HG03039 (cell line): ENCODE results near the gene CDC42.
"Not testable (repeated sequence)": the region's sequence is repeated elsewhere in the genome, so short reads cannot be mapped to it uniquely, and the experiment has no call there.

Experiments
- ATAC-seq: cut with Tn5 transposase; IDR thresholded peaks from one replicate; pipeline ENCODE4 v1.9.1; 2021; ENCODE audit warnings: mild to moderate bottlenecking, moderate library complexity; ENCODE audit not compliant: unreplicated experiment

Gene CDC42

DNA sequence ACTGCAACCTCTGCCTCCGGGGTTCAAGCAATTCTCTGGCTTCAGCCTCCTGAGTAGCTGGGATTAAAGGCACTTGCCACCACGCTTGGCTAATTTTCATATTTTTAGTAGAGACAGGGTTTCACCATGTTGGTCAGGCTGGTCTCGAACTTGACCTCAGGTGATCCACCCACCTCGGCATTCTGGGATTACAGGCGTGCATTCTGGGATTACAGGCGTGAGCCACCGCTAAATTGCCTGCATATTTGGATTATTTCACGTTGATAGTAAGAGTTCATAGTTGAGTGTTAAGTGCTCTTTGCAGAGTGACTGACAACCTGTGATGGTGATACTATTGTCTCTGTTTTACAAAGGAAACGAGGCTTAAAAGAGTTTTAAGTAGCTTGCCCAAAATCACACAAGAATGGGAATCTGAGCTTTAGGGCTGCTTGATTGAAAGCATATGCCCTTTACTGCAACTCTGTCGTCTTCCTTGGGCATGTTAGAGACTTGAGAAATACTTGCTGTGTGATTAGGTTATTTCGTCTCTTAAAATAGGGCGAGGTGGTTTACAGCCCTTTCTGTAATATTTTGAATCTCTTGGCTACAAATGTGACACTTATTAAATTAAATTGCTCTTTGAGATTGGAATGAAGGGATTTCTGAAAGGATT lies 12.4 kb downstream of the CDC42 start:
- no peak for ATAC-seq

DNA sequence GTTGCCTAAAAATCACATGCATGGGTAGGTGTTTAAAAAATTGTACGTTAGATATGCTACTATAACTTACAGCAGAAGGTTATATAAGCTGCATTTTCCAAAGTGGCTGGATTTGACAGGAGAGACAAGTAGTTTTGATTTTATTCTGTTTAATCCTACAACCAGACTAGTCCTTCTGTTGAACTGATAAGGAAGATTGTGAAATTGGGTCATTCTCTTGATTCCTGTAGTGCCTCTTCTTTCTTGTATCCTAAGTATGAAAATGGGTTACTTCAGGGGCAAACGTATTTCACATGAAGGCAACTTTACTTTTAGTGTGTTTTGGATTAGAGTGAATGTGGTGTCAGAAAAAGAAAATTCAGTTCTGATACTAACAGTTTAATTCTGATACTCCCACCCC lies 19.0 kb downstream of the CDC42 start:
- ATAC-seq: no peak

DNA sequence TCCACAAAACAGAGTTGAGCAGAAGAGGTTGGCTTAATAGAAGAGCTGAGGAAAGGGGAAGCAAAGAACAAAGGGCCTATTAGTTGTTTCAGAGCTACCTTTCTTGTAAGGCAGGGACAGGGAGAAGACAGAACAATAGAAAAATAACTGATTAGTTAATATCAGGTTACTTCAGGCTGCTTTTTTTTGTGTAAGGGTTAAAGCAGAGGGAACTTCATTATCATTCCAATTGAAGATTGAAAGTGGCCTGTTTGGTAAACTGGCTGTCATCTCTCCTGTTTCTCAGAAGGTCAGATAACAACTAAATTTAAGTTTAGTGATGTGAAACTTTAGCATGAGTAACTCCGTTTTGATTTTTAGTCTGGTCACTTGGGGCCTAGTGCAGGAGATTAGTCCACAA lies 22.3 kb downstream of the CDC42 start:
- ATAC-seq: no peak

- no peak for ATAC-seq
These were observed 23.2 kb downstream of the CDC42 start for GRCh38 chr1:22075718-22076117.

GRCh38 chr1:22076346-22076745 lies 23.8 kb downstream of the CDC42 start:
- ATAC-seq: no peak

DNA sequence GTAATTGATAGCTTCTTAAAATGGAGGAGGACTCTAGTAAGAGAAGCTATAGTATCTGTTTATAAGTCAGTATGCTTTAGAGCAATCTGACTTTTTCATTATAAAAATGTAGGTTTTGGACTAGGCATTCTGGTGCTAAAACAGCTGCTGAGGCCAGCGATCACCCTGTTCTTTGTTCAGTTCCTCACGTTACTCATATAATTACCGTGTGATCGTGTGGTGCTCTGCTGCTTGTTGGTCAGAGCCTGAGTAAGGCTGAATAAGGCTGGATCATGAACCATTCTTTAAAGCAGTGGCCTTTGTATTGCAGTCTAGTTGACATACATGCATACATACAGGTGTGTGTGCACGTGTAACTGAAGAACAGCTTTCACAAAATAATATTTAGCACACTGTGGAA lies 25.2 kb downstream of the CDC42 start:
- no peak for ATAC-seq

DNA sequence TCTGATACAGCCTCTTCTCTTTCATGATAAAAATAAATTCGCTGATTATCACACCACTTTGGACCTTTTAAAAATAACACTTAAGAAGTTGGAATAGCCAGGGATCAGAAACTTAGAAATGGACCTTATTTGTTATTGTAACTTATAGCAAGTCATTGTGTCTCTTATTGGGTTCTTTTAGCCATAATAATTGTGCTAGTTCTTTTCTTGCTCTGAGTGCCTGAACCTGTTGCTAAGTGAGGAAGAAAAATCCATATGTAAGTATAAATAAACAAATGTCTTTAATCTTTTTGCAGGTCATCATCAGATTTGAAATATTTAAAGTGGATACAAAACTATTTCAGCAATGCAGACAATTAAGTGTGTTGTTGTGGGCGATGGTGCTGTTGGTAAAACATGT lies 25.6 kb downstream of the CDC42 start:
- no peak for ATAC-seq

- no peak for ATAC-seq
These were observed 27.7 kb downstream of the CDC42 start for GRCh38 chr1:22080191-22080590.

DNA sequence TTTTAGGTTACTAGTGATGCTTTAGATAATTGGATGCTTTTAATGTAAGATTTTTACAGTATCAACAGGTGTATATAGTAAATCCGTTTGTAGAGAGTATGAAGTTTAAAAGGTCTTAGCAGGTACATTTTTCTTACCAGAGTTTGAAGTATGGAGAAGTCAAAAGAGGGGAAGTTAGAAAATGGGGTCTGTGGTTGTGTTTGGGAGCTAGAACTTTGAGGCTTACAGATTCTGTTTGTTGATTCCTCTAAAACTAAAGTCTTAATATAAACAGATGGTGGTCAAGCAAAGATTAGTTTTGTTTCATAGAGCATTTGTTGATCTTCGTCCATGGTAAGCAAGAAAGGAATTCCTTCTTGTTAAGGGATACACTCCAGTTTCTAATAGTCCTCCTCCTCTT lies 35.8 kb downstream of the CDC42 start:
- ATAC-seq: no peak

GRCh38 chr1:22089134-22089571 lies 36.6 kb downstream of the CDC42 start:
- ATAC-seq: no peak

DNA sequence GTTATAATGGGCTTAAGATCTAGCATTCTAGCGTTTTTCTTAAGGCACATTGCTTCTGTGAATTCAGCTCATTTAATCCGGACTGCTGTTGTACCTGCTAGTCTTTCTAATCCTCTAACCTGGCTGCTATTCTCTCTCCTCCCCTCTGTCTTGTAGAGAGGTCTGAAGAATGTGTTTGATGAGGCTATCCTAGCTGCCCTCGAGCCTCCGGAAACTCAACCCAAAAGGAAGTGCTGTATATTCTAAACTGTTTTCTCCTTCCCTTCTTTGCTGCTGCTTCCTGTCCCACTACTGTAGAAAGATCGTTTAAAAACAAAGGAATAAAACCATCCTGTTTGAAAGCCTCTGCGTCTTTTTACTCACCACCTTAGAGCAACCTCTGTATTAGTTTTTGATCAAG lies 37.3 kb downstream of the CDC42 start:
- ATAC-seq: no peak

DNA sequence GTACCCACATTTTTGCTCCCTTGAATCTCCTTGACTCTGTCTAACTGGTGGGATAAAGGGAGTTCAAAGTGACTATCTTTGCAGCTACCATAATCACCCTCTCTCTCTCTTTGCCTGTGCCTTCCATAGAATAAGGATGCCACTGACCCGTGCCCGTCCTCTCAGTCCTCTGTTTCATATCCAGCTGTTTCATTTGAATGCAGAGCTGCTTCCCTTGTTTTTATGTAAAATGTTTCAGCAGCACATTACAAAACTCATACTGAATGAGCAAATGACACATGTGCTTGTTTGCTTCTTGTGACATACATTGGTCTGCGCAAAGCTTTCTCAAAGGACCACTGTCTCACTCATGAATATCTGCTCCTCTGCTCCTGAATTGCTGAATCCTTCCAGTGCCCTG lies 38.4 kb downstream of the CDC42 start:
- ATAC-seq: no peak

GRCh38 chr1:22092026-22092768 lies 39.7 kb downstream of the CDC42 start:
- not testable (repeated sequence) for ATAC-seq

GRCh38 chr1:22093513-22093912 lies 41.0 kb downstream of the CDC42 start:
- ATAC-seq: no peak

GRCh38 chr1:22096036-22096435 lies 43.5 kb downstream of the CDC42 start:
- no peak for ATAC-seq

GRCh38 chr1:22096463-22096862 lies 44.0 kb downstream of the CDC42 start:
- no peak for ATAC-seq

GRCh38 chr1:22098752-22099151 lies 46.2 kb downstream of the CDC42 start:
- no peak for ATAC-seq

GRCh38 chr1:22100168-22100567 lies 47.7 kb downstream of the CDC42 start:
- ATAC-seq: no peak

DNA sequence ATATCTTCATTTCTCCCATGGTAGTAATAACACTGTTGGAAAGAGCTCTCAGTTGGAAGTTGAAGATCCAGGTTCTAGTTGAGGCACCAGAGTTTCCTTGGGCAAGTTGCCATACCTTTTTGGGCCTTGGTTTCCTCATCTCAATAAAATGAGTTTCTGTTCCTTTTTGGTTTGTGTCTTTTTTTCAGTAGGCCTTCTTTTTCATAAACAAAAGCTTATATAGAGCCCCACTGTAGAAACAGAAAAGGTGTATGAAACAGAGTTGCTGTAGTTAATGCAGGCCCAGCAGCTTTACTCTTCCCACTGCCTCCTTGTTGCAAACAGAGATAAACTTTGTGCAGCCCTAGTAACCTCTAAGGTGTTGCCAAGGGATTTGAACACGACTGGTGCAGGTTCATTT lies 48.7 kb downstream of the CDC42 start:
- no peak for ATAC-seq

GRCh38 chr1:22101995-22102394 lies 49.5 kb downstream of the CDC42 start:
- ATAC-seq: no peak

- no peak for ATAC-seq
These were observed 50.2 kb downstream of the CDC42 start for GRCh38 chr1:22102746-22103145.

GRCh38 chr1:22104094-22104493 lies 51.6 kb downstream of the CDC42 start:
- ATAC-seq: no peak
